NCI-H128 (cell line): Measurements from ENCODE around the gene FAAP20.

Experiments
- DNase-seq: peaks from one replicate; lab custom pipeline; 2025; ENCODE audit not compliant: unreplicated experiment; lab: John Stamatoyannopoulos, UW

Gene FAAP20

DNA sequence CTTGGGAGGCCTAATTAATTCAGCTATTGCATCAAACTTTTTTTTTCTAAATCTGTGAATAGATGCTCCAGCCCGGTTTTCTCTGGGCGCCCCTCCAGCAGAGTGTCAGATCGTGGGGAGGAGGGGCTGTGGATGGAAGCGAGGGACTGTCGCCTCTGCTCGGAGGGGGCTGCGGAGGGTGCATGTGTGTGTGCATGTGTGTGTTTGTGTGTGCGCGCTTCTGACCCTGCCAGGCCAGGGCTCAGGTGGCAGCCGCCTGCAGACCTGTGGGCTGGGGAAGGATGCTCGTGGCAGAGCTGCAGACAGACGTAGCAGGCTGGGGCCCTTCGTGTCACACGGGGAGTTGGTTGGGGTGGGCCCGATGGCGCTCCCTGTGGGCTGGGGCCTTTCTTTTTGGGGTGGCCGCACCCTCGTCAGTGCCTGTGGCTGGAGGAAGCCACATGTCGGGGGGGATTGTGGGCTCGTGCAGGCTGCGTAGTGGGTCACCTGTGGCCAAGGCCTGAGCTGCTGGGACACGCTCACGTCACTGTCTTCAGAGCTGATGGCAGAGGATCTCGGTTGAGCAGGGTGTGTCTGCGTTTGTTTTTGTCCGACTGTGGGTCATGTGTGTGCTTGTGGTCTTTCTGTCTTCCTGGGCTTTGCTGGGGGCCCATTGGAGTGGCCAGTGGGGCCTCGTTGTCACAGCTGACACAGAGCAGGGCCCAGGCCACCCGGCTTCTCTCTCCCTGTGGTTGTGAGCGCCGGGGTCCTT lies 36.4 kb upstream of the FAAP20 start:
- no peak for DNase-seq

DNA sequence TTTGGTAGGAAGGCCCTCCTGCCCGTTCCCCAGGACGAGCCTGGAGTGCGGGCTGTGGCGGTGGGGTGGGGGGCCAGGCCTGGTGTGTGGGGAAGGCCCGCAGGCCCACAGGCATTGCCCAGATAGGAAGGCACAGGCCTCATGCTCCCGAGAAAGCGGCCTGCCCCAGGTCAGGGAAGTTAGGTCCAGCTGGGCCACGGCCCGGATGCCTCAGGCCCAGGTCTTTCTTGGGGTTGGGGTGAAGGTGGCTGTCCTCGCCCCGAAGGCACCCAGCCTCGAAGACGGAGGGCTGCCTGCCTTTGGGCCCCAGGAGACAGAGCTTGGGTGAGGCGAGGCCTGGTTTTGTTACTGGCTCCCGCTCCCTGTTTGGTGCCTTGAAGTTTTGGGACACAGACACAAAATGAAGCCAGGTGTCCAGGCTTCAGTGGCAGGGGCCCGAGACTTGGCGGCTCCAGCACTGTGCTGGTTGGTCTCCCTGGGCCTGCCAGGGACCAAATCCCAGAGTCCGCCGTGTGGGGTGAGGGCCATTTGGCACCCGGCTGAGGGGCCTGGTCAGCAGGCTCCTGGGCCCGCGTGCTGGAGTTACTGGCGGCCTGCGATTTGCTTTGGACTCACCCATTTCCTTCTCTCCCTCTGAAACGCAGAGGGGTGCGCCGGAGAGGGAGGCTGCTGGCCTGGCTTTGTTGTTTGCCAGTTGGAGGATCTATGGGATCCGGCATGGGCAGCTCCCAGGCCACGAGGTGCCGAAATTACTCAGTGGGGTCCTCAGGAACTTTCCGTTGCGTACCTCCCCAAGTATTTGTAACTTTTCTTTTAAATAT lies 35.5 kb upstream of the FAAP20 start:
- DNase-seq = no peak

DNA sequence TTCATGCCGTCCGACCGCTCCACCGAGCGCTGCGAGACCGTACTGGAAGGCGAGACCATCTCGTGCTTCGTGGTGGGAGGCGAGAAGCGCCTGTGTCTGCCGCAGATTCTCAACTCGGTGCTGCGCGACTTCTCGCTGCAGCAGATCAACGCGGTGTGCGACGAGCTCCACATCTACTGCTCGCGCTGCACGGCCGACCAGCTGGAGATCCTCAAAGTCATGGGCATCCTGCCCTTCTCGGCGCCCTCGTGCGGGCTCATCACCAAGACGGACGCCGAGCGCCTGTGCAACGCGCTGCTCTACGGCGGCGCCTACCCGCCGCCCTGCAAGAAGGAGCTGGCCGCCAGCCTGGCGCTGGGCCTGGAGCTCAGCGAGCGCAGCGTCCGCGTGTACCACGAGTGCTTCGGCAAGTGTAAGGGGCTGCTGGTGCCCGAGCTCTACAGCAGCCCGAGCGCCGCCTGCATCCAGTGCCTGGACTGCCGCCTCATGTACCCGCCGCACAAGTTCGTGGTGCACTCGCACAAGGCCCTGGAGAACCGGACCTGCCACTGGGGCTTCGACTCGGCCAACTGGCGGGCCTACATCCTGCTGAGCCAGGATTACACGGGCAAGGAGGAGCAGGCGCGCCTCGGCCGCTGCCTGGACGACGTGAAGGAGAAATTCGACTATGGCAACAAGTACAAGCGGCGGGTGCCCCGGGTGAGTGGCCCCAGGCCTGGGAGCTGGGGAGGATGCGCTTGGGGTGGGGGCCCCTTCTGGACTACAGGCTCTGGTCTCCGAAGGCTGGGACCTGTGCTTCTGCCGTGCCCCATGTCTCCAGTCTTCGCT lies 34.7 kb upstream of the FAAP20 start:
- DNase-seq = peak; percentile 74

DNA sequence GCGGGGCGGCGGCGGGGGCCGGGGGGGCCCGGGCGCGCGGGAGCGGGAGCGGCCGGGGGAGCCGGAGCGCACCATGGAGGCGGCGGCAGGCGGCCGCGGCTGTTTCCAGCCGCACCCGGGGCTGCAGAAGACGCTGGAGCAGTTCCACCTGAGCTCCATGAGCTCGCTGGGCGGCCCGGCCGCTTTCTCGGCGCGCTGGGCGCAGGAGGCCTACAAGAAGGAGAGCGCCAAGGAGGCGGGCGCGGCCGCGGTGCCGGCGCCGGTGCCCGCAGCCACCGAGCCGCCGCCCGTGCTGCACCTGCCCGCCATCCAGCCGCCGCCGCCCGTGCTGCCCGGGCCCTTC lies 34.1 kb upstream of the FAAP20 start:
- DNase-seq = no peak

GRCh38 chr1:2228157-2228594 lies 33.6 kb upstream of the FAAP20 start, which contains the start of gene SKI:
Gene SKI, plus strand, starts transcription at chr1:2228319. Its CDS starts 448 bp downstream, at chr1:2228767.
- no peak for DNase-seq

DNA sequence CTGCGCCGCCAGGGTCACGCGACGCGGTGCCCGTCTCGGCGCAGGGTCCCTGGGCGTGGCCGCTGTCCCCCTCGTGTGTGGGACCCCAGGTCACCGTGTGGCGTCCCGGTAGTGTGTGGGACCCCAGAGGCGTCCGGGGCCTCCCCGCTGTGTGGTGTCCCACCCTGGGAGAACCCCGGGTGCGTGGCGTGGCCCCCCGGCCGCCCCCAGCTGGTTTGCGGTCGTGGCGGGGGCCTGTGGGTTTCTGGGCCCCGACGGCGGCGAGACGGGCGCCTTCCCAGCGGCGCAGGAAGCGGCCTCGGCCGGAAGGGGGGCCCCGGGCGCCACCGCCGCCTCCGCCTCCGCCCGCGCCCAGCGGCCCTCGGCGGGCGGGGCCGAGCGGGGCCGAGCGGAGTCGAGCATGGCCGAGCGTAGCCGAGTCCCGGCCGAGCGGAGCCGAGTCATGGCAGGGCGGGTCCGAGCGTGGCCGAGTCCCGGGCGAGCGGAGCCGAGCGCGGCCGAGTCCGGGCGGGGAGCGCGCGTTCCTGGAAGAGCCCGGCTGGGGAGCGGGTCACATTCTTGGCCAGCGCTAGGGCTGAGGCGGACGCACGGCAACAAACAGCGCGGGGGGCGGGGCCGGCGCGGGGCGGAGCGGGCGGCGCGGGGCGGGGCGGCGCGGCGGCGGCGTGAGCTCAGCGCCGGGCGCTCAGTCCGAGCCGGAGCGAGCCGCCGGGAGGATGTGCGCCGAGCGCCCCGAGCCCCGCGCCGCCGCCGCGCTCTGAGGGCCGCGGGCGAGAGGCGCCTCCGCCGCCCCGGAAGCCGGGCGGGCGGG lies 33.0 kb upstream of the FAAP20 start:
- DNase-seq = peak; percentile 98

GRCh38 chr1:2226525-2227345 lies 32.2 kb upstream of the FAAP20 start:
- no peak for DNase-seq

DNA sequence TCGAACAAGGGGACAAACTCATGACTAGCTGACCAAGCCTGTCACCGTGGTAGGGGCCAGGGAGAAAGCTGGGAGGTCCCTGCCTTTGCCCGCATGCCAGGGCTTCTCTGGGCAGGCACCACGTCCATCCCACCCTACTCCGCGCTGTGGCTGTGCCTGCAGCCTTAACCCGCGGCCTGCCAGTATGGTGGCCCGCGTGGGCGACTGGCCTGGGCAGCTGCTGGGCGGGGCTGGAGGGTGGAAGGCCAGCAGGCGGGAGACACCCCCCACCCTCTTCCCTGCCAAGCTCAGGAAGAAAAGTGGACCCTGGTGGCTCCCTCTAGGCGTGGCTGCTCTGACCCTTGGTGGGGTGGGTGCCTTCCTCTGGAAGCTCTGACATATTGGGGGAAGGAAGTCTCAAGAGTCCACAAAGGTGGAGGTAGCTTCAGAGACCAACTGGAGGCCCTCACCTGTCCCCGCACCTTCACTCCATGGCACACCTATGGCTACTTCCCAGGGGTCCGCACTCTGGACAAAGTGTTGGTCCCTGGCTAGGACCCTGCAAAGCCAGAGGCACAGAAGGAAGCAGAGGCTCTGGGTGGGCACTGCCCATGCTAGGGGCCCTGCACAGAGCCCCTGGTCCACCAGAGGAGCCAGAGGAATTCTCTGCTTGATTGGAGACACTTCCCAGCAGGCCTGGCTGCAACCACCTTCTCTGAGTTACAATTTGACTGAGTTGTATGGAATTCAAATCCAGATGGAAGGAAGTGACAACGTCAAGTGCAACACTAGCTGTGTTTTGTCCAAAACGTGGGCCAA lies 30.3 kb upstream of the FAAP20 start:
- DNase-seq = no peak

DNA sequence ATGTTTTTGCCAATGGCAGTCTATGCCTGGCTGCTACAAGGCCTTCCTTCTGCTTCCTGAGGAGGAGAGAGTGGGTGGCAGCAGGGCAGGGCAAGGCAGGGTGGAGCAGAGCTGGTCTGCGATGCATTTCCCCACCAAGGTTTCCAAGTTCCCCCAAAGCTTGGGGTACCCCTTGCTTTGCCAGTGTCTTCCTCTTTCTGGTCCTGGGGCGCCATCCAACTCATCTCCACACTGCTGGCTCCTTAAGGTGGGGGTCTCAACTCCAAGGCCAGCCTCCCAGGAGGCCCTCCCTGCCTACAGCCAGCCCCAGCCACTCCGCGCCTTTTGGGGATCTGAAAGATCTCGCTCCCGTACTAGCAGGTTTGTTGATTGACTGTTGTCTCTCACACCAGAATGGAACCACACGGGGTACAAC lies 29.6 kb upstream of the FAAP20 start:
- no peak for DNase-seq

DNA sequence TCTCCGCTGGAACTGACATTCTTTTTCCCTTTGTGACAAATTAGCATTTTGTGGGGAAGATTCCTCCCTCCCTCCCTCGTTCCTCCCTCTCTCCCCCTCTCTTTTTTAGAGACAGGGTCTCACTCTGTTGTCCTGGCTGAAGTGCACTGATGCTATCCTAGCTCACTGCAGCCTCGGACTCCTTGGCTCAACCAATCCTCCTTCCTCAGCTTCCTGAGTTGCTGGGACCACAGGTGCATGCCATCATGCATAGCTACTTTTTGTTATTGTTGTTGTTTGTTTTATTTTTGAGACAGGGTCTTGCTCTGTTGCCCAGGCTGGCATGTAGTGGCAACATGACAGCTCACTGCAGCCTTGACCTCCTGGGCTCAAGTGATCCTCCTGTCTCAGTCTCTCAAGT lies 26.7 kb upstream of the FAAP20 start:
- DNase-seq = no peak

DNA sequence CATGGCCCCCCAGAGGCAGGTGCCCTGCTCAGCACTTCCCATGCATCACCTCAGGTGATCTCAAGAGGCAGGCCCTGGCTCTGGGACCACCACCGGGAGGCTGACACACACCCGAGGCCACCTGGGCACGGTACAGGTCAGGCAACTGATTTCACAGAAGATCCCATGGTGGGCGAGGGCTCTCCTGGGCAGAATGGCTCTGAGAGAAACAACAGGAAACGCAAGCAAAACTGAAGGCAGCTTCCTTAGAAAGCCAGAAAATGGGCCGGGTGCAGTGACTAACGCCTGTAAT lies 22.1 kb upstream of the FAAP20 start:
- DNase-seq = no peak

GRCh38 chr1:2215909-2216766 lies 21.6 kb upstream of the FAAP20 start:
- no peak for DNase-seq

GRCh38 chr1:2215329-2215728 lies 20.8 kb upstream of the FAAP20 start:
- no peak for DNase-seq

- no peak for DNase-seq
Measured at GRCh38 chr1:2214541-2215241, 20.1 kb upstream of the FAAP20 start.

DNA sequence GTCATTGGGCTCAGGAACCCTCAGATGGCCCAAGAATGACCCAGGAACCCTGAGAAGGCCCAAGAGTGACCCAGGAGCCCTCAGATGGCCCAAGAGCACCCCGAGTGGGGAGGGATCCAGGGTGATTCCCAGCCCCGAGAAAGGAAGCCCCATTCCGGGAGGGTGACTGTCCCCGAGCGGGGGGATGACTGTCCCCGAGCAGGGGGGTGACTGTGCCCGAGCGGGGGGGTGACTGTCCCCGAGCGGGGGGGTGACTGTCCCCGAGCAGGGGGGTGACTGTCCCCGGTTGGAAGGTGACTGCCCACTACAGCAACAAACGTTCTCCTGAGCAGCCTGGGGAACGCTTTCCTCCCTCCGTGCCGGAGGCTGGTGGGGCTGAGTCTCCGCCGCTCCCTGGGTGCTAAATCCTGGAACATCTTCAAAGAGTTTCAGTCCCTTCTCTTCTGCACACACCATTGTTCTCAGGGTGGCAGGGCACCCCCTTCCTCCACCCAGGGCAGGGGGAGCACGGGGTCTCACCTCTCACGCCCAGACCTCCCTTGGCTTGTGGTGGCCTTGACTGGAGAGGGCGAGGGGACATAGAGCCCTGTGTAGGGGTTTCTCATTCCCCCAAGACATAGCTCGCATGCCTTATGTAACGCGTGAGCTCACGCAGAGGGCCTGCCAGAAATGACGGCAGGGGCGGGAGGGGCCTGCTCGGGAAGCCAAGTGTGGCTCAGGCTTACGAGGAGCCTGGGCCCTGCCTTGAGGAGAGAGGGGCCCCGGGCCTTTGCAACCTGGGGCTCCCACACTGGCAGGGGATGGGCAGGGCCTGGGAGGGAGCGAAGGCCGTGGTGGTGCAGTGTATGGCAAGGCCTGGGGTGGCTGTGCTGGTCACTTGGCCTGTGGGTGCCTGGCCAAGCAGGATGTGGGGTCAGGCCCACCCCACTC lies 19.3 kb upstream of the FAAP20 start:
- DNase-seq = no peak
